Nucleus accumbens (tissue), 56 donors: Measurements from ENCODE around the gene C9orf152.
"Not testable (repeated sequence)": the region's sequence is repeated elsewhere in the genome, so short reads cannot be mapped to it uniquely, and the experiment has no call there.

Experiments used
- DNase-seq, 56 donors: peaks; one replicate each; lab custom pipeline; 2025; lab: John Stamatoyannopoulos, UW

Gene C9orf152

GRCh38 chr9:110217656-110218099 is 9.7 kb upstream of the C9orf152 start:
- peak in 3 of 56 donors; percentile 1 to 4 (median 3) for DNase-seq

- DNase-seq, result no peak
Observed at GRCh38 chr9:110214586-110215355, 6.8 kb upstream of the C9orf152 start.

GRCh38 chr9:110214090-110214489 is 6.1 kb upstream of the C9orf152 start:
- no peak for DNase-seq

- DNase-seq, result no peak
Observed at GRCh38 chr9:110213413-110214044, 5.6 kb upstream of the C9orf152 start.

- DNase-seq, result no peak
Observed at GRCh38 chr9:110207071-110207641, 803 bp downstream of the C9orf152 start.

- DNase-seq, result no peak
Observed at GRCh38 chr9:110206389-110206788, 1.6 kb downstream of the C9orf152 start.

GRCh38 chr9:110205612-110206011 is 2.3 kb downstream of the C9orf152 start:
- not testable (repeated sequence) for DNase-seq

- no peak for DNase-seq
Observed at GRCh38 chr9:110202232-110202631, 5.7 kb downstream of the C9orf152 start.

- DNase-seq, result no peak
Observed at GRCh38 chr9:110199643-110200042, 8.3 kb downstream of the C9orf152 start.

GRCh38 chr9:110198357-110198756 is 9.6 kb downstream of the C9orf152 start:
- no peak for DNase-seq

- no peak for DNase-seq
Observed at GRCh38 chr9:110197330-110198187, 10.4 kb downstream of the C9orf152 start.

GRCh38 chr9:110196084-110196499 is 11.9 kb downstream of the C9orf152 start:
- DNase-seq, result not testable (repeated sequence)

- DNase-seq, result no peak
Observed at GRCh38 chr9:110192531-110193261, 15.3 kb downstream of the C9orf152 start.

- no peak for DNase-seq
Observed at GRCh38 chr9:110191615-110192014, 16.3 kb downstream of the C9orf152 start.

- DNase-seq, result no peak
Observed at GRCh38 chr9:110189559-110190320, 18.2 kb downstream of the C9orf152 start.

- DNase-seq, result peak in 13 of 56 donors; percentile 1 to 32 (median 10)
Observed at GRCh38 chr9:110188991-110189390, 19.0 kb downstream of the C9orf152 start.

GRCh38 chr9:110188101-110188500 is 19.9 kb downstream of the C9orf152 start:
- no peak for DNase-seq

GRCh38 chr9:110187126-110187525 is 20.8 kb downstream of the C9orf152 start:
- DNase-seq, result peak in 2 of 56 donors; percentile 1 to 2

GRCh38 chr9:110186254-110186653 is 21.7 kb downstream of the C9orf152 start:
- DNase-seq, result no peak
